Right lobe of liver (tissue), 6 donors: ENCODE measurements around the gene NOD1. TPM values are rescaled to one million over a fixed set of nuclear protein-coding genes. Genes with fewer than 3 reads are reported as not detected.
A peak's percentile ranks its signal among the peaks of the same experiment; 100 is the strongest.
"Not testable (repeated sequence)": the region's sequence is repeated elsewhere in the genome, so short reads cannot be mapped to it uniquely, and the experiment has no call there.

ENCODE experiments used
- ATAC-seq, 4 donors: fragments of 200-7000 bp; cut with Tn5 transposase; one replicate each; pipeline ENCODE4 v1.9.1; 2020; ENCODE audit warnings: mild to moderate bottlenecking in 4 of 4, moderate library complexity in 4 of 4
- DNase-seq, 3 donors: peaks; one replicate each; pipeline ENCODE4 v3.0.0-alpha.2; 2020
- H3K27ac ChIP-seq, 3 donors: fragments of 200-600 bp; one replicate each; pipeline ENCODE4 v1.8.0; 2022
- H3K27me3 ChIP-seq, 2 donors: fragments of 200-600 bp; one replicate each; pipeline ENCODE4 v1.8.0; 2022
- H3K36me3 ChIP-seq, 4 donors: fragments of 200-600 bp; sonication (generic) in 1 of 4; one replicate each; pipeline versions ENCODE4 v1.5.1 to v1.8.0; 2017 to 2022; ENCODE audit warnings: control low read depth in 1 of 4
- H3K4me1 ChIP-seq, 4 donors: fragments of 200-600 bp; sonication (generic) in 1 of 4; one replicate each; pipeline versions ENCODE4 v1.5.1 to v1.8.0; 2017 to 2022; ENCODE audit warnings: control low read depth in 1 of 4
- H3K4me3 ChIP-seq, 3 donors: fragments of 200-600 bp; one replicate each; pipeline ENCODE4 v1.8.0; 2022
- H3K9me3 ChIP-seq, 4 donors: fragments of 200-600 bp; sonication (generic) in 1 of 4; one replicate each; pipeline versions ENCODE4 v1.5.1 to v1.8.0; 2017 to 2022; ENCODE audit warnings: control low read depth in 1 of 4
- CTCF ChIP-seq, 4 donors: fragments of 200-600 bp in 3 of 4; fragments of 450-650 bp in 1 of 4; IDR thresholded peaks; one replicate each; pipeline versions ENCODE4 v1.5.1 to v1.8.0; 2016 to 2022; ENCODE audit warnings: antibody characterized with exemption in 4 of 4, mild to moderate bottlenecking in 2 of 4
- POLR2A ChIP-seq: fragments of 450-650 bp; IDR thresholded peaks from one replicate; pipeline ENCODE4 v1.6.1; 2017; ENCODE audit warnings: antibody characterized with exemption, mild to moderate bottlenecking
- WGBS: methylation state at CpG from one replicate; pipeline ENCODE4 v1.1.6; 2018; ENCODE audit warnings: low coverage, low lambda C conversion rate; ENCODE audit not compliant: insufficient coverage; ENCODE audit errors: missing lambda C conversion rate; 5-methylcytosine and 5-hydroxymethylcytosine counted together
- intact Hi-C, 2 donors: fragments of 100-400 bp; cut with DNase I; formaldehyde crosslinking; loops; one replicate each; pipeline versions ENCODE4 v1.11.2 to v1.14.1; 2022
- total RNA-seq, 6 experiments: library from RNA; depleted of rRNA in 2 of 6; stranded (reverse); fragments of >200 nt in 2 of 6; fragmentation: NEBNext Ultra II Directional in 3 of 6; extraction: Animal tissue kit (Norgen Biotek cat#: 25700) in 3 of 6; gene quantifications; one replicate each; pipeline versions ENCODE4 v1.1.0 to v1.2.4, GENCODE V29; 2016 to 2023
- donor health status: DM: no; HTN: yes; CAD: no.
- donor health status: DM: no; HTN: no; CAD: no.
- donor health status: DM: no; HTN: no; CAD: no.
- donor health status: DM: no; HTN: yes; CAD: no.
- donor health status: DM: no; HTN: yes; CAD: no.

Gene NOD1
- total RNA-seq, 6 experiments from 2014 or later: 1.7 to 5.3 (median 2.7) TPM

- DNase-seq: no peak
- Histone ChIP-seq H3K4me3 (no peak overlapping the region), H3K36me3 (no peaks in the 10 kb centered on the region), H3K27ac (no peak overlapping the region), H3K9me3 (no peaks in the 10 kb centered on the region), H3K4me1 (no peaks in the 10 kb centered on the region), H3K27me3 (no peaks in the 10 kb centered on the region)
- TF ChIP-seq POLR2A (no peak), CTCF (IDR thresholded peaks at IDR 0.05) (no peak)
- intact Hi-C loops: no loop called here
- 67% methylated on average over 1 of the region's 1 CpG for WGBS
- no peak for ATAC-seq
These were observed 7.1 kb upstream of the NOD1 start for GRCh38 chr7:30485667-30486066.

- H3K27ac ChIP-seq, DNase-seq, intact Hi-C loops, H3K9me3 ChIP-seq, H3K36me3 ChIP-seq, H3K4me3 ChIP-seq, H3K27me3 ChIP-seq, ATAC-seq, H3K4me1 ChIP-seq: not testable (repeated sequence)
- WGBS: 79% methylated on average over 3 of the region's 9 CpGs
These were observed 2.8 kb upstream of the NOD1 start for GRCh38 chr7:30481416-30481815.

GRCh38 chr7:30479202-30480120 is 877 bp upstream of the NOD1 start:
- peak overlapping the region; percentile 66 to 84 (median 69) for H3K4me3 ChIP-seq
- peak; percentile 31 to 54 (median 44) for ATAC-seq
- no peaks in the 10 kb centered on the region for H3K27me3 ChIP-seq
- no peaks in the 10 kb centered on the region for H3K9me3 ChIP-seq
- no peak for DNase-seq
- peaks cover 0 to 6% (median 0%) of the 10 kb centered on the region in 4 donors for H3K4me1 ChIP-seq
- H3K36me3 ChIP-seq: no peaks in the 10 kb centered on the region
- TF ChIP-seq POLR2A: no peak
- TF ChIP-seq CTCF (IDR thresholded peaks at IDR 0.05): no peak
- intact Hi-C loops: no loop called here
- 80% methylated on average over 13 of the region's 14 CpGs for WGBS
- H3K27ac ChIP-seq: peak overlapping the region; percentile 78 to 92 (median 83)

- Histone ChIP-seq H3K27ac (peak overlapping the region; percentile 1 to 92 (median 78)), H3K4me1 (peaks cover 0 to 6% (median 0%) of the 10 kb centered on the region in 4 donors), H3K36me3 (no peaks in the 10 kb centered on the region), H3K9me3 (no peaks in the 10 kb centered on the region), H3K4me3 (no peak overlapping the region), H3K27me3 (no peaks in the 10 kb centered on the region)
- DNase-seq (no peak), ATAC-seq (peak in 2 of 4 donors; percentile 7 to 10)
- TF ChIP-seq CTCF (IDR thresholded peaks at IDR 0.05) (no peak), POLR2A (no peak)
- WGBS: 69% methylated on average over 7 of the region's 10 CpGs
- intact Hi-C loops: no loop called here
These were observed 2.0 kb downstream of the NOD1 start for GRCh38 chr7:30476459-30477145.

- no peaks in the 10 kb centered on the region for H3K27me3 ChIP-seq
- intact Hi-C loops: no loop called here
- H3K27ac ChIP-seq: peak overlapping the region in 2 of 3 donors; percentile 6 to 25
- H3K4me1 ChIP-seq: peaks cover 0 to 6% (median 0%) of the 10 kb centered on the region in 4 donors
- TF ChIP-seq CTCF (IDR thresholded peaks at IDR 0.05) (no peak), POLR2A (no peak)
- 29% methylated on average over 5 of the region's 6 CpGs for WGBS
- H3K4me3 ChIP-seq: no peak overlapping the region
- no peaks in the 10 kb centered on the region for H3K36me3 ChIP-seq
- peak in 1 of 4 donors; percentile 19 for ATAC-seq
- DNase-seq: no peak
- no peaks in the 10 kb centered on the region for H3K9me3 ChIP-seq
These were observed 3.0 kb downstream of the NOD1 start for GRCh38 chr7:30475580-30475979.
